Ishikawa (cell line): ENCODE measurements around the gene ATP10D.

Source experiments
- CEBPB ChIP-seq: IDR thresholded peaks from 2 replicates; pipeline ENCODE4 v1.6.1; 2012
- CREB1 ChIP-seq: IDR thresholded peaks from 2 replicates; pipeline ENCODE4 v1.6.1; 2012; ENCODE audit warnings: low read depth
- EGR1 ChIP-seq: IDR thresholded peaks from 2 replicates; pipeline ENCODE4 v1.6.1; 2012
- EP300 ChIP-seq: IDR thresholded peaks from 2 replicates; pipeline ENCODE4 v1.6.1; 2012; ENCODE audit warnings: borderline replicate concordance
- FOXM1 ChIP-seq: IDR thresholded peaks from 2 replicates; pipeline ENCODE4 v1.6.1; 2012; ENCODE audit warnings: low read depth, borderline replicate concordance
- NFIC ChIP-seq: IDR thresholded peaks from 2 replicates; pipeline ENCODE4 v1.6.1; 2012
- RAD21 ChIP-seq: IDR thresholded peaks from 2 replicates; pipeline ENCODE4 v1.6.1; 2012; ENCODE audit warnings: low read depth
- TAF1 ChIP-seq: IDR thresholded peaks from 2 replicates; pipeline ENCODE4 v1.6.1; 2012; ENCODE audit warnings: low read depth, mild to moderate bottlenecking
- TCF12 ChIP-seq: IDR thresholded peaks from 2 replicates; pipeline ENCODE4 v1.6.1; 2012; ENCODE audit warnings: low read depth
- TEAD4 ChIP-seq: IDR thresholded peaks from 2 replicates; pipeline ENCODE4 v1.6.1; 2012
- YY1 ChIP-seq: IDR thresholded peaks from 2 replicates; pipeline ENCODE4 v1.6.1; 2012; ENCODE audit warnings: low read depth
- ZBTB7A ChIP-seq: IDR thresholded peaks from 2 replicates; pipeline ENCODE4 v1.6.1; 2012; ENCODE audit warnings: low read depth
- TF ChIP-seq, protein P1 (sequence below): IDR thresholded peaks from 2 replicates; pipeline ENCODE4 v1.6.1; 2012
- TF ChIP-seq, protein P2 (sequence below): IDR thresholded peaks from 2 replicates; pipeline ENCODE4 v1.6.1; 2012; ENCODE audit warnings: low read depth, mild to moderate bottlenecking
- TF ChIP-seq, protein P3 (sequence below): IDR thresholded peaks from 2 replicates; pipeline ENCODE4 v1.6.1; 2012

The ATP10D gene

DNA sequence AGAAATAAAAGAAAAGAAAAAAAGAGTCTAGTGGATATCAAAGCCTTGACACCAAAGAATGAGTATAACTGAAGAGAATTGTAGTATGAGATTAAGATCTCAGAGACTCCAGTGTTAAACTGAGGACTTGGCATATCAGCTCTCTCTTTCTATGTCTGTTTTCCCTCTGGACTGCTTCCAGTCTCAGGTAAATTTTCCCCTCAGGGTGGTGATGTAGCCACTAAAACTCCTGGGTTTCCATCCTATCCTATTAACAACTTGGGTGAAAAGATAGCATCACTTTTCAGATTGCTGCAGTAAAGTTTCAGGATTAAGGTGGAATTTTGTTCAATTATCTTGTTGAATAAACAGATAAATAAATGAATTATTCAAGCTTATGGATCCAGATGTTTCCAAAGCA, 85.7 kb downstream of the ATP10D start:
- TF ChIP-seq EGR1, result no peak
- TF ChIP-seq, protein P1, sequence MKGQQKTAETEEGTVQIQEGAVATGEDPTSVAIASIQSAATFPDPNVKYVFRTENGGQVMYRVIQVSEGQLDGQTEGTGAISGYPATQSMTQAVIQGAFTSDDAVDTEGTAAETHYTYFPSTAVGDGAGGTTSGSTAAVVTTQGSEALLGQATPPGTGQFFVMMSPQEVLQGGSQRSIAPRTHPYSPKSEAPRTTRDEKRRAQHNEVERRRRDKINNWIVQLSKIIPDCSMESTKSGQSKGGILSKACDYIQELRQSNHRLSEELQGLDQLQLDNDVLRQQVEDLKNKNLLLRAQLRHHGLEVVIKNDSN, result no peak
- TF ChIP-seq NFIC, result no peak
- no peak for TF ChIP-seq TEAD4
- TF ChIP-seq TCF12, result no peak
- TF ChIP-seq TAF1, result no peak
- TF ChIP-seq CREB1, result no peak
- TF ChIP-seq, protein P2, sequence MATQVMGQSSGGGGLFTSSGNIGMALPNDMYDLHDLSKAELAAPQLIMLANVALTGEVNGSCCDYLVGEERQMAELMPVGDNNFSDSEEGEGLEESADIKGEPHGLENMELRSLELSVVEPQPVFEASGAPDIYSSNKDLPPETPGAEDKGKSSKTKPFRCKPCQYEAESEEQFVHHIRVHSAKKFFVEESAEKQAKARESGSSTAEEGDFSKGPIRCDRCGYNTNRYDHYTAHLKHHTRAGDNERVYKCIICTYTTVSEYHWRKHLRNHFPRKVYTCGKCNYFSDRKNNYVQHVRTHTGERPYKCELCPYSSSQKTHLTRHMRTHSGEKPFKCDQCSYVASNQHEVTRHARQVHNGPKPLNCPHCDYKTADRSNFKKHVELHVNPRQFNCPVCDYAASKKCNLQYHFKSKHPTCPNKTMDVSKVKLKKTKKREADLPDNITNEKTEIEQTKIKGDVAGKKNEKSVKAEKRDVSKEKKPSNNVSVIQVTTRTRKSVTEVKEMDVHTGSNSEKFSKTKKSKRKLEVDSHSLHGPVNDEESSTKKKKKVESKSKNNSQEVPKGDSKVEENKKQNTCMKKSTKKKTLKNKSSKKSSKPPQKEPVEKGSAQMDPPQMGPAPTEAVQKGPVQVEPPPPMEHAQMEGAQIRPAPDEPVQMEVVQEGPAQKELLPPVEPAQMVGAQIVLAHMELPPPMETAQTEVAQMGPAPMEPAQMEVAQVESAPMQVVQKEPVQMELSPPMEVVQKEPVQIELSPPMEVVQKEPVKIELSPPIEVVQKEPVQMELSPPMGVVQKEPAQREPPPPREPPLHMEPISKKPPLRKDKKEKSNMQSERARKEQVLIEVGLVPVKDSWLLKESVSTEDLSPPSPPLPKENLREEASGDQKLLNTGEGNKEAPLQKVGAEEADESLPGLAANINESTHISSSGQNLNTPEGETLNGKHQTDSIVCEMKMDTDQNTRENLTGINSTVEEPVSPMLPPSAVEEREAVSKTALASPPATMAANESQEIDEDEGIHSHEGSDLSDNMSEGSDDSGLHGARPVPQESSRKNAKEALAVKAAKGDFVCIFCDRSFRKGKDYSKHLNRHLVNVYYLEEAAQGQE, result no peak
- no peak for TF ChIP-seq EP300
- no peak for TF ChIP-seq CEBPB
- TF ChIP-seq ZBTB7A, result no peak

GRCh38 chr4:47572981-47573380, 87.9 kb downstream of the ATP10D start:
- TF ChIP-seq EGR1 (no peak), TAF1 (no peak), NFIC (no peak), FOXM1 (no peak), TEAD4 (no peak), CREB1 (no peak), CEBPB (no peak), TCF12 (no peak), ZBTB7A (no peak), RAD21 (no peak), YY1 (no peak), EP300 (no peak)
- TF ChIP-seq, protein P2, result no peak
- TF ChIP-seq, protein P1, result no peak
- TF ChIP-seq, protein P3, sequence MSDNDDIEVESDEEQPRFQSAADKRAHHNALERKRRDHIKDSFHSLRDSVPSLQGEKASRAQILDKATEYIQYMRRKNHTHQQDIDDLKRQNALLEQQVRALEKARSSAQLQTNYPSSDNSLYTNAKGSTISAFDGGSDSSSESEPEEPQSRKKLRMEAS, result no peak

GRCh38 chr4:47577779-47578553, 92.9 kb downstream of the ATP10D start:
- TF ChIP-seq YY1 (no peak), TEAD4 (no peak), CREB1 (no peak), RAD21 (no peak), TAF1 (no peak), FOXM1 (no peak), EP300 (no peak), NFIC (no peak)
- TF ChIP-seq, protein P3, result no peak
- TF ChIP-seq, protein P2, result no peak

- TF ChIP-seq NFIC (peak; percentile 11; the same call in 1 of the 2 replicates), TEAD4 (peak; percentile 33; the same call in 1 of the 2 replicates)
- TF ChIP-seq, protein P3, result no peak
These were observed 94.2 kb downstream of the ATP10D start for GRCh38 chr4:47579235-47579634.

DNA sequence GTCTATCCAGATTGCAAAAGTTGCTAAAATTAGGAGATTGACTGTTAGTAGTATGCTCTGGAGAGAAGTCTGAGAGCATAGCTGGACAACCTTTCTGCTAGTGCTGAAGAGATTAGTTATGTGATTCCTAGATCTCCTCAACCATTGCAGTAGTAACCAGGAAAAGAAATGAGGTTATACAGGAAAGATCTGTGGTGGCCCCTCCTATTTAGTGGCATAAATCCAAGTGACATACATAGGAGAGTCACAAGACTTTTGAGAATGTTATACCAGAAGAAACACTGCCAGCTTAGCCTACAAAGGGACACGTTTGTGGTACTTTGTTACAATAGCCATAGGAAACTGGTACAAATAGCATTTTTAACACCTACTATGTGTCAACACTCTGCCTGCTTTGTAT, 105.2 kb downstream of the ATP10D start:
- TF ChIP-seq TEAD4 (no peak), NFIC (no peak), YY1 (no peak), ZBTB7A (no peak), TAF1 (no peak), RAD21 (no peak), CEBPB (no peak)
